NCI-H748 (cell line): Measurements from ENCODE around the gene TRAPPC14.
A peak's percentile ranks its signal among the peaks of the same experiment; 100 is the strongest.
"Not testable (repeated sequence)": the region's sequence is repeated elsewhere in the genome, so short reads cannot be mapped to it uniquely, and the experiment has no call there.

ENCODE experiments used
- DNase-seq: peaks from one replicate; lab custom pipeline; 2025; ENCODE audit not compliant: unreplicated experiment; lab: John Stamatoyannopoulos, UW

The TRAPPC14 gene, protein sequence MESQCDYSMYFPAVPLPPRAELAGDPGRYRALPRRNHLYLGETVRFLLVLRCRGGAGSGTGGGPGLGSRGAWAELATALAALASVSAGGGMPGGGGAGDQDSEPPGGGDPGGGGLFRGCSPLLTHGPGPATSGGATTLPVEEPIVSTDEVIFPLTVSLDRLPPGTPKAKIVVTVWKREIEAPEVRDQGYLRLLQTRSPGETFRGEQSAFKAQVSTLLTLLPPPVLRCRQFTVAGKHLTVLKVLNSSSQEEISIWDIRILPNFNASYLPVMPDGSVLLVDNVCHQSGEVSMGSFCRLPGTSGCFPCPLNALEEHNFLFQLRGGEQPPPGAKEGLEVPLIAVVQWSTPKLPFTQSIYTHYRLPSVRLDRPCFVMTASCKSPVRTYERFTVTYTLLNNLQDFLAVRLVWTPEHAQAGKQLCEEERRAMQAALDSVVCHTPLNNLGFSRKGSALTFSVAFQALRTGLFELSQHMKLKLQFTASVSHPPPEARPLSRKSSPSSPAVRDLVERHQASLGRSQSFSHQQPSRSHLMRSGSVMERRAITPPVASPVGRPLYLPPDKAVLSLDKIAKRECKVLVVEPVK

DNA sequence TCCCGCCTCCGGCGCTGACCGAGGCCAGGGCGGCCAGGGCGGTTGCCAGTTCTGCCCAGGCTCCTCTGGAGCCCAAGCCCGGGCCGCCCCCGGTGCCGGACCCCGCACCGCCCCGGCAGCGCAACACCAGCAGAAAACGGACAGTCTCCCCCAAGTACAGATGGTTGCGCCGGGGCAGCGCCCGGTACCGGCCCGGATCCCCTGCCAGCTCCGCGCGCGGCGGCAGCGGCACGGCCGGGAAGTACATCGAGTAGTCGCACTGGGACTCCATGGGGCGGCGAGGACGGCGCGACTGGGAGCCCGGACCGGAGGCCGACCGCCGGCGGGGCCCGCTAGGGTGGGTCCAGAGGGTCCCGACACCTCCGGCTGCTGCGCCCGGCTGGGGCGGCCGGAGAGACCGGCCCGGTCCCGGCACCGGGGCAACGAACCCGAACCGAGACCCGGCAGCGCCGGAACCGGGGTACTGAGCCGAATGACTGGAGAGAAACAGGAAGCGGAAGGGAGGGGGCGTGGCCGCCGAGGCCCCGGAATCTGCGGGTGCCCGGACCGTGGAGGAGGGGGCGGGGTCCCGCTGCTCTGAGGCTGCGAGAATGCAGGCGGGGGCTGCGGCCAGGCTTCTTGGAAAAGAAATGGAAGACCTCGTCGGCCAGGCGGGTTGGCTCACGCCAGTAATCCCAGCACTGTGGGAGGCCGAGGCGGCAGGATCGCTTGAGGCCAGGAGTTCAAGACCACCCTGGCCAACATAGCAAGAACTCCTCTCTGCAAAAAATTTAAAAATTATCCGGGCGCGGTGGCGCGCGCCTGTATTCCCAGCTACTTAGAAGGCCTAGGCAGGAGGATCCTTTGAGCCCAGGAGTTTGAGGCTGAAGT is at the start of gene TRAPPC14:
TRAPPC14 (minus strand) TSS at position 495 of the 870 bp plus-strand sequence; CDS start at position 271, 224 bp downstream.
- DNase-seq, result peak; percentile 87

DNA sequence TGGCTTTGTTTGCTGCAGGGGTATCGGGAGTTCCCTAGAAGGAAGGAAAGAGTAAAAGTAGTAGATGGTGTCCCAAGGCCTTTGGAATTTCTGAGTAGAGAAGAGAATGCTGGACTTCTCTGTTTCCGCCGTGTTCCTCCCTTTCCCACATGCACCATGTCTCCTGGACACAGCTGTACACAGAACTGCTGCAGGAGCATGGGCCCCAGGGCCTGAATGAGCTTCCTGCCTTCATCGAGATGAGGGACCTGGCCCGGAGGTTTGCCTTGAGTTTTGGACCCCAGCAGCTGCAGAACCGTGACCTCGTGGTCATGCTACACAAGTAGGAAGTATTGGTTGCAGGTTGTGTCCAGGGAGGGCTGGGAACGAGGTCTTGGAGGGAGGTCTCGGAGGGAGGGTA is 45.9 kb upstream of the TRAPPC14 start:
- no peak for DNase-seq

DNA sequence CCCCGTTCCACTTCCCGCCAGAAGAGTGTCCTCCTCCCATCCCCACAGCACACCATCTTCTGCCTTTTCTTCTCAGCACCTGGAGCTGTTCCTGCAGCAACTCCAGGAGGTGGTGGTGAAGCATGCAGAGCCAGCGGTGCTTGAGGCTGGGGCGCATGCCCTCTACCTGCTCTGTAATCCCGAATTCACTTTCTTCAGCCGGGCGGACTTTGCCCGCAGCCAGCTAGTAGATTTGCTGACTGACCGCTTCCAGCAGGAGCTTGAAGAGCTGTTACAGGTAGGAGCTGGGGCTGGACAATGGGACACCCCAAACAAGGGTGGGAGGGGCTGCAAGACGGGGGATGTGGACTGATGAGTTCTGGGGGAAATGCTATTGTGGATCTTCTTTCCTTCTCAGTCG is 42.2 kb upstream of the TRAPPC14 start:
- DNase-seq, result no peak

DNA sequence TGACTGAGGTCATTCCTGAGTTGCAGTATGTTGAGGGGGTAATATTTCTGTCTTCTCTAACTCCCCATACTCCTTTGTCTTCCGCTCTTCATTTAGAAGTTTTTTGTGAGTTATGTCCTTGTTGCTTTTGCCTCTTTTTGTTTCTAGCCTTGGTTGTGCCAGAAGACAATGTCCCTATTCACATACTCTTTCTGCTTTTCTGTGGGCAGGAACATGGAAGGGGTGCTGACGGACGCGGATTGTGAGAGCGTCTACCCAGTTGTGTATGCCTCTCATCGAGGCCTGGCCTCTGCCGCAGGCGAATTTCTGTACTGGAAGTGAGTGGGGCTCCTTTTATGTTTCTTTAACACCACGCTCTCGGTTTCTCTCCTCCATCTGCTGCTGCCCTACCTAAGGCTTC is 39.7 kb upstream of the TRAPPC14 start:
- no peak for DNase-seq

DNA sequence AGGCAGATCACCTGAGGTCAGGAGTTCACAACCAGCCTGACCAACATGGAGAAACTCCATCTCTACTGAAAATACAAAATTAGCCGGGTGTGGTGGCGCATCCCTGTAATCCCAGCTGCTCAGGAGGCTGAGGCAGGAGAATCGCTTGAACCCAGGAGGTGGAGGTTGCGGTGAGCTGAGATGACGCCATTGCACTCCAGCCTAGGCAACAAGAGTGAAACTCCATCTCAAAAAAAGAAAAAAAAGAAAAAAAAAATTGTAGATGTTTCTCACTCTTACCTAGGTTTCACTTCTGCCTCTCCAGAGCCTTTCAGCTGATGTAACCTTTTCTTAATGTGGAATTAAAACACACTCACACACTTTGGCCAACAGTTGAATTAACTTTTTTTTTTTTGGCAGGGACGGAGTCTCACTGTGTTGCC is 37.4 kb upstream of the TRAPPC14 start:
- not testable (repeated sequence) for DNase-seq

DNA sequence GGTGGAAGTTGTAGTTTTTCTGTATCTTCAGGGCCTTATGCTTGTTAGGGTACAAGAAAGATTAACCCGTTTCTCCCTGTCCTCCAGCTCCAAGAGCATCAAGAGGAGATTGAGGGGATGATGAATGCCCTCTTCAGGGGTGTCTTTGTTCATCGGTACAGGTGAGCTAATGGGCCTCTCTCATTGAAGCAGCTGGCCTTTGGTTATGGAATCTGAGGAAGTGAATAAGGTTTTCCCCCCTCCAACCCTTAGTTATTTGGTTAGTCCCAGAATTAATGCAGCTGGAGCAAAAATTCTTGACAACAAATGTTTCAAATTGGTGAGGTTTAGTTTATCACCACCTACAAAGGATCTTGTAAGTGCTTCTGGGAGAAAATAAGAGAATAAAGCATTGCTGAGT is 36.7 kb upstream of the TRAPPC14 start:
- DNase-seq, result no peak

DNA sequence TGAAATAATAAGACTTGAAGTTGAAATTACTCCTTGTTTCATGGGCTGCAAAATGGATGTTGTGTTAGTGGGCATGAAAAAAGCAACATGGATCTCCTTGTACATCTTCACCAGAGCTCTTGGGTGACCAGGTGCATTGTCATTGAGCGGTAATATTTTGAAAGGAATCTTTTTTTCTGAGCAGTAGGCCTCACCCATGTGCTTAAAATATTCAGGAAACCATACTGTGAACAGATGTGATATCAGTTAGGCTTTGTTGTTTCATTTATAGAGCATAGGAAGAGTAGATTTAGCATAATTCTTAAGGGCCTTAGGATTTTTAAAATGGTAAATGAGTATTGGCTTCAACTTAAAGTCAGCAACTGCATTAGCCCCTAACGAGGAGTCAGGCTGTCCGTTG is 34.4 kb upstream of the TRAPPC14 start:
- DNase-seq, result no peak

DNA sequence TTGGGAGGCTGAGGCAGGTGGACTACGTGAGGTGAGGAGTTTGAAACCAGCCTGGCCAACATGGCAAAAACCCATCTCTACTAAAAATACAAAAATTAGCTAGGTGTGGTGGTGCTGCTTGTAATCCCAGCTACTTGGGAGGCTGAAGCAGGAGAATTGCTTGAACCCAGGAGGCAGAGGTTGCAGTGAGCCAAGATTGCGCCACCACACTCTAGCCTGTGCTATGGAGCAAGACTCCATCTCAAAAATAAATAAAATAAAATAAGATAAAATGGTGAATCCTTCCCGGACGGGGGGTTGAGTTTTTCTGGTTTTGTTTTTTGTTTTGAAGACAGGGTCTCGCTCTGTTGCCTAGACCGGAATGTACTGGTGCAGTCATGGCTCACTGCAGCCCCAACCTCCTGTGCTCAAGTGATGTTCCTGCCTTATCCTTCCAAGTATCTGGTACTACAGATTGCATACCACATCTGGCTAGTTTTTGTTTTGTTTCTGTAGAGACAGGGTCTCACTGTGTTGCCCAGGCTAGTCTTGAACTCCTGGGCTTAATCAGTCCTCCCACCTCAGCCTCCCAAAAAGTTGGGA is 33.8 kb upstream of the TRAPPC14 start:
- DNase-seq, result not testable (repeated sequence)

DNA sequence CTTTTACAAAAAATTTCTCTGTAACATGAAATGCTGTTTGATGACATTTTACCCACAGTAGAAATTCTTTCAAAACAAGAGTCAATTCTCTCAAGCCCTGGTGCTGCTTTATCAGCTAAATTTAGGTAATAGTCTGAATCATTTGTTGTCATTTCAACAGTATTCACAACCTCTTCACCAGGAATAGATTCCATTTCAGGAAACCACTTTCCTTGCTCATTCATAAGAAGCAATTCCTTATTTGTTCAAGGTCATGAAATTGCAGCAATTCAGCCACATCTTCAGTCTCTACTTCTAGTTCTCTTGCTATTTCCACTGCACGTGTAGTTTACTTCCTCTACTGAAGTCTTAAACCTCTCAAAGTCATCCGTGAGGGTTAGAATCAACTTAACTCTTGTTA is 33.3 kb upstream of the TRAPPC14 start:
- no peak for DNase-seq

DNA sequence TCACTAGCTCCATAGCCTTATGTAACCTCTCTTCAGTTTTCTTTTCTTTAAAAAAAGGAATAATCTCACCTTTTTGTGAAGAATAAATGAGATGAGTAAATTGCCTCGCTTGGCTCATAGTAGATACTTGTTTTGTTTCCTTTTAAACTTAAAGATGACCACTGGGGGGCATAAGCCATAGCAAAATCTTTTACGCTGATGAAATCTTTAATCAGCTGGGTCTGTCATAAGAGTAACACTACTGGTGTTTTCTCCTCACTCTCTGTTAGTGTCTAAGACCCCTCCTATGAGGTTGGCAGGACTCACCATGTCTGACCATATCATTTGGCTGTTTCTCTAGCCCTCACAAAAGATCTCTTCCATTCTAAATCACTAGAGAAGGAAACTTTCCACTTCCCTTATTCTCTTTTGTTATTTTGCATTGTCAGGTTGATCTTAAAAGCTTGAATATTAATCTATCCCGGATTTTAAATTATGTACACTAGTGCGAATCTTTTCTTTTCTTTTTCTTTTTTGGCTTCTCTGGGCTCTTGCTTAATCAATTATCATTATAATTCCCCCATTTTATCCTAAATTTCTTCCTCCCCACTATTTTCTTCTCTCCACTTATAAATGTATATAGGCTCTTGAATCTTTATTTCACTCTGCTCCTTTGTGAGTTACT is 31.7 kb upstream of the TRAPPC14 start:
- DNase-seq, result no peak

DNA sequence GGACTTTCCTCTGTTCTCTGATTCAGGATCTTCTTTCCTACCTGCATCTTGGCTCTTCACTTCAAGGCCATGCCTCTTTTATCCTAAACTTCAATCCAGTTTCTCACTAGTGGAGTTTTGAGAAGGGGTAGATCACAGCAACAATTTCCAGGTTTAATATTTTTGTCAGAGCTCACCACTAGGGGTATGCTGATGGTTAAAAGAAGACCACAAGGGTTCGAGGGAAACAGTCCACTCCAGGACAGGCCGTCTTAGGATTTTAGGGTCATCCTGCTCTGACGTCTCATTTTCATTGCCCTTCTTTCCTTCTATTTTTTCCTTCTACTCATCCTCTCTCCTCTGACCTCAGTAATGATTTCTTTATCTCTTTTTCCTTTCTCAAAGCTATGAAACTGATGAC is 30.5 kb upstream of the TRAPPC14 start:
- no peak for DNase-seq

DNA sequence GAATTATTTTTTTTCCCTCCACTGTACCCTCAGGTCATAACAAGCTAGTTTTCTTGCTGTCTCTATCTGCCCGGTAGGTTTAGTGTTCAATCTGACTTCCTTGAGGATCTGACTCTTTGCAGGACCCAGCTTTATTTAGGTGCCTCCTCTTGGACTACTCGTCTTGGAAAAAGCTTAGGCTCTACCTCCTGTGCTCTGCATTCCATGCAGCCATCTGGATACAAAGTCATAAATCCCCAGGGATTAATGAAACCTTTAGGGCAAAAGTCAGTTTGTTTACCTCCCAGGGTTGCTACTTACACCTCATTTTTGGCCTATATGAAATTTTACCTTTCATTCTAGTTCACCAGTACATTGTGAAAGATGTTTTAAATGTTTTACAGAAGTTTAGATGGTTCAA is 27.2 kb upstream of the TRAPPC14 start:
- no peak for DNase-seq

DNA sequence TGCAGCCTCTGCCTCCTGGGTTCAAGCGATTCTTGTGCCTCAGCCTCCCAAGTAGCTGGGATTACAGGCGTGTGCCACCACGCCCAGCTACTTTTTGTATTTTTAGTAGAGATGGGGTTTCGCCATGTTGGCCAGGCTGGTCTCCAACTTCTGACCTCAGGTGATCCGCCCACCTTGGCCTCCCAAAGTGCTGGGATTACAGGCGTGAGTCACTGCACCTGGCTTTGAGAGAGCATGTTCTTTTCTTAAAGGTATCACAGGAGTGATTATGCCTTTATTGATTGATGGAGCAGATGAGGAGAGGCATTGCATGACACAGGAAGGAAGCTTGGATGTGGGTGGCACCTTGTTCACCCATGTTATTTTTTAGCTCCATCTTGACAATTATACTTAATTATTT is 24.6 kb upstream of the TRAPPC14 start:
- not testable (repeated sequence) for DNase-seq

DNA sequence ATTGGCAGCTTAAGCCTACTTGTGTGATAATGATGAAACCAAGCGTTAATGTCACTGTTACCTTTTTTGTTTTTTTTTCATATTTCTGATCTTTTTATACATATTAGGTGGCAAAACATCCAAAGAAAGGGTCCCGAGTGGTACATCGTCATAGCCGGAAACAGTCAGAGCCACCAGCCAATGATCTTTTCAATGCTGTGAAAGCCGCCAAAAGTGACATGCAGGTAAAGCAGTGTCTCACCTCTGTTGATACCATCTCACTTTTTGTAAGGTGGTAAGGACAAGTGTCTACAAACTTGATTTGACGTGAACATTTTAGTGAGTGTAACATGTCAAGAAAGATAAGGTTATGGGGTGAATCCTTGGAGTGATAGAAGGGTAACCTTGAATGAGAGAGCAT is 24.1 kb upstream of the TRAPPC14 start:
- DNase-seq, result not testable (repeated sequence)

DNA sequence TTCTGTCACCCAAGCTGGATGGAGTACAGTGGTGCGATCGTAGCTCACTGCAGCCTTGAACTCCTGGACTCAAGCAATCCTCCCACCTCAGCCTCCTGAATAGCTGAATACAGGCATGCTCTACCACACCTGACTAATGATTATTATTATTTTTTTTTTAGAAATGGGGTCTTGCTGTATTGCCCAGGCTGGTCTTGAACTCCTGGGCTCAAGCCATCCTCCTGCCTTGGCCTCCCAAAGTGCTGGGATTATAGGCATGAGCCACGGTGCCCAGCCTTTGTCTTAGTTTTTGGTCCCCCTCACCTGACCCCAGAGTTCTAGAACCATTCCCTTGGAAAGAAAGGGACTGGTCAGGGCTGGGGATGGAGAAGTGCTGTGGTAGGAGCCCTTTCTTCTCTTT is 21.6 kb upstream of the TRAPPC14 start:
- DNase-seq, result not testable (repeated sequence)

DNA sequence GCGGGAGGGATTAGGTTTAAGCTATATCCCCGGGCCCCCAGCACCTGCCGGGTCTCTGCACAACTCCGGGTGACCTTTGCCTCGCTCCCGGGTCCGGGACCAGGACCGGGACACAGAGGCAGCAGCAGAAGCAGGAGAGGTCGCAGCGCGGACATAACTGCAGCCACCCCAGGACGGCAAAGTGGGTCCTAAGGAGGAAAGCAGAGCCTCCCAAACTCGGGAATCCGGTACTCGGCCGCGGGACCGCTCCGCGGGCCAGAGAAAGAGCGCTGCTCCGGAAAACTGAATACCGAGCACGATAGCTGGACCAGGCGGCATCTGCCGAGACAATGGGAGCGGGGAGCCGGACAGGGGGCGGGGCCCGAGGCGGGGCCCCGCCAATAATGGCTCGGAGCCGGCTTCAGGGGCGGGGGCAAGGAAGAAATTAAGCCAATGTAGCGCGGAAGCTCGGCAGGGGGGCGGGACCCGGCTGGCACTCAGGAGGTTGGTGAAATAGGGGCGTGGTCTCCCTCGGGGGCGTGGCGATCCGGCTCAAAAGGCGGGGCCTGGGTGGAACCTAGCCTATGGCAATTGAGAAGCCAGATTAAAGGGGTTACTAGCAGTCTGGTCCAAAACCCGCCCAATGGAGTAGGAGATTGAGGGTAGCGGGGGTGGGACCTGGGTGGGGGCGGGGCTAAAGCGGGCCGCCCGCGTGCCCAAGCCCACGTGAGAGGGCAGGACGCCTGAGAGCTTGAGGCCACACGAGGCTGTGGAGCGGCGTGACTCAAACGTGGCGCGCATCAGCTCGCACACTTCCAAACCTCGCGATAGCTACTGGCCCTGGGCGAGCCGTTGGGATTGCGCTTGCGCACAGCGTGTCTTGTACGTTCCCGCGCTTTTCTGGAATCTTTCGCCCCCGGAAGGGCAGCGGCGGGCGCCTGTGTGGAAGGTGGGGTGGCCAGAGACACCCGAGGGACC is 18.8 kb upstream of the TRAPPC14 start, which contains the start of the genes GPC2 and STAG3:
GPC2 (minus strand) TSS at position 337 of the 957 bp plus-strand sequence; CDS start at position 155, 182 bp downstream.
STAG3 (plus strand) TSS at position 874 of the 957 bp plus-strand sequence. CDS start 2,639 bp downstream, outside the sequence.
- peak; percentile 94 for DNase-seq

DNA sequence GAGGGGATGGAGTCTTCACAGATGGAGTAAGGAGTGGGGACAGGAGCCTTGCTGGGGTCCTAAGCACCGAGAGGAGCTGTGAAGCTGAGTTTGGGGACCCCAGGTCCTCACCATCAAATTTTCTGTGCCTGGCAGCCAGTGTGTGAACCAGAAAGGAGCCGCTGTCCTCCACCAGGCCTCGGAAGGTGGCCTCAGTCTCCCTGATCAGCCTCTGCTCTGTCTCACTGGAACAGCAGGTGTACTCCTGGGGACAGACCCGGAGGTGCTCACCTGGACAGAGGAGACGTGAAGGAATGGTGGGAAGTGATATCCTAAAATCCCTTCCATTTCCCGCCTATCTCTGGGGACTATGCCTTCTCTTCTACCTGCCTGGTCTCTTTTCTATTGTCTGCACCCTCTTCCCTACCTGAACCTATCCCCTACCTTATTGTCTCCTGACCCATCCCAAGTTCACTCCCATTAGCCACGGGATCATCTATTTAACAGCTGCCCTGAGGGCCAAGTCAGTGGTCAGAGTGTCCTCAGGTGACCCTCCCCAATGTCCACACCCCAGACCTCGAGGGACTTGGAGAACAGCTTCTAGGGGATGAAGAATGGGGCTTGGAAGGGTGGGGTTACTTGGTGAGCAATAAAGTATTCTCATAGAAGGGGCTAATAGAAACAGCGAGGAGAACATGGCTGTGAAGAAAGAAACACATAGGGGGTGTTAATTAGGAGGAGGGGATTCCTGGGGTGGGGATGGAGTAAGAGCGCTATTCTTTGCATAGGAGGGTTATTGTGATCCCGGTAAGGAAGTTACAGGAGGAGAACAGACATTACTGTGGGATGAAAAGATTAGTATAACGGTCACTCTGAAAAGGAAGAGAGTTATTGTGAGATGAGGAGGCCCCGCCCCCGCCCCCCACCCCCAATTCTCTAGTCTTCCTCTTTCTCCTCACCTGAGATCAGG is 17.8 kb upstream of the TRAPPC14 start:
- no peak for DNase-seq

DNA sequence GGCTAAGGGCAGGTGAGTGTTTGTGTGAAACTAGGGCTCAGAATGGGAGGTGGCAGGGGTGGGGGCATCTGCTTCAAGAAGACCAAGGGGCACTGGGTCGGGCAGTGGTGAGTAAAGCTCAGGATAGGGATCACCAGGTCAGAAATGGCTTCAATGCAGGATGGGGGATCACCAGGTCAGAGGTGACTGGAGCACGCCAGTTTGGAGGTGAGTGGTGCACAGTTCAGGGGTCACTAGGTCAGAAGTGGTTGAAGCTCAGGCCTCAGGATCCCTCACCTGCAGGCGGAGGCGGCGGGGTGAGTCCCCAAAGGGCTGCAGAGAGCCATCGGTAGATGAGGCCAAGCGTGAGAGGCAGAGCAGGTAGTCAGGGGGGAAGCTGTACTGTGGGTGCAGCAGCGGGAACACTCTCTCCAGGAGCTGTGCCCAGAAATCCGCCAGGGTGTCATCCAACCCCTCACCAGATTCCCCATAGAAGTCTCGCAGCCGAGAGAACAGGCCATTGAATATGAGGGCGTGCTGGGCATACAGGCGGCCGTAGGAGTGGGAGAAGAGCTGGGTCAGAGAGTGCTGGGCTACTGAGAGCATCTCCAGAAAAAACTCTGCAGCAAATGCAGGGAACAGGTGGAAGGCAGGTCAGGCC is 16.9 kb upstream of the TRAPPC14 start:
- DNase-seq, result no peak
